K562 (cell line): ENCODE measurements around the gene ADCY6. TPM values are rescaled to one million over a fixed set of nuclear protein-coding genes. Genes with fewer than 3 reads are reported as not detected.

ENCODE experiments used
- ATAC-seq: fragments of 200-7000 bp; cut with Tn5 transposase; 3 replicates; pipeline ENCODE4 v1.9.1; 2020; ENCODE audit warnings: moderate library complexity
- BruUV-seq: library from RNA; stranded (reverse); fragments of 400-500 nt; replicated peaks from 2 replicates; lab custom pipeline; 2021; lab: Mats Ljungman, UMichigan
- CTCF ChIA-PET: fragments of 300-600 bp; formaldehyde crosslinking; extraction: SDS; loops from one replicate; lab custom pipeline; 2021; ENCODE audit warnings: low intra/inter-chr PET ratio; lab: Yijun Ruan, JAX
- POLR2A ChIA-PET: fragments of 300-600, 350-650 bp; sonication (Branson Sonifier 250); formaldehyde crosslinking; extraction: SDS; loops from one replicate; lab custom pipeline; 2021; ENCODE audit warnings: antibody characterized with exemption, inconsistent platforms; lab: Yijun Ruan, JAX
- DNase-seq, 4 experiments: peaks; one replicate each; pipeline versions ENCODE4 v3.0.0 to v3.0.0-alpha.2; 2011 to 2018; ENCODE audit warnings: low spot score in 3 of 4, mixed read lengths in 3 of 4; ENCODE audit errors: extremely low read depth in 1 of 4
- FAIRE-seq: peaks from 2 replicates; lab custom pipeline; 2011; peaks lifted over from hg19 to GRCh38; lab: Jason Lieb, UNC
- H2AFZ ChIP-seq: 2 replicates; pipeline ENCODE4 v1.6.0; 2011; ENCODE audit warnings: low read depth, low read length, control low read depth, inconsistent platforms
- H3K27ac ChIP-seq: fragments of 200-600 bp; 3 replicates; pipeline ENCODE4 v1.8.0; 2011; ENCODE audit warnings: low read depth, mild to moderate bottlenecking, control low read depth, inconsistent platforms, low read length, moderate library complexity, mixed read lengths; ENCODE audit errors: extremely low read depth
- H3K27me3 ChIP-seq, 2 experiments: fragments of 300-600 bp in 1 of 2; 2 replicates in 1 of 2; 3 replicates in 1 of 2; pipeline versions ENCODE4 v1.6.0 to v1.8.0; 2011; ENCODE audit warnings: inconsistent platforms in 2 of 2, low read length in 2 of 2, mild to moderate bottlenecking in 1 of 2, mixed read lengths in 1 of 2, moderate library complexity in 1 of 2; ENCODE audit not compliant: control insufficient read depth in 2 of 2, insufficient read depth in 2 of 2
- H3K36me3 ChIP-seq: fragments of 300-600 bp; 3 replicates; pipeline ENCODE4 v1.8.0; 2011; ENCODE audit warnings: mild to moderate bottlenecking, low read length, inconsistent platforms; ENCODE audit not compliant: control insufficient read depth, insufficient read depth
- H3K4me1 ChIP-seq, 2 experiments: fragments of 200-600 bp in 1 of 2; replicated peaks in 1 of 2; 2 replicates in 1 of 2; 3 replicates in 1 of 2; pipeline versions ENCODE4 v1.5.1 to v1.8.0; 2011; ENCODE audit warnings: inconsistent platforms in 2 of 2, low read length in 2 of 2, mild to moderate bottlenecking in 1 of 2, mixed read lengths in 1 of 2, moderate library complexity in 1 of 2; ENCODE audit not compliant: control insufficient read depth in 2 of 2, insufficient read depth in 2 of 2
- H3K4me2 ChIP-seq: 2 replicates; pipeline ENCODE4 v1.6.1; 2011; ENCODE audit warnings: low read length, control low read depth, inconsistent platforms, mixed read lengths; ENCODE audit not compliant: insufficient read depth
- H3K4me3 ChIP-seq: fragments of 200-600 bp; sonication (generic), shearing (Covaris generic); 2 replicates; pipeline ENCODE4 v1.5.1; 2016; ENCODE audit warnings: control low read depth, inconsistent platforms
- H3K79me2 ChIP-seq: fragments of 200-600 bp; 3 replicates; pipeline ENCODE4 v1.8.0; 2011; ENCODE audit warnings: low read length, inconsistent platforms; ENCODE audit not compliant: control insufficient read depth, insufficient read depth
- H3K9ac ChIP-seq, 2 experiments: 2 replicates each; pipeline versions ENCODE4 v1.6.0 to v1.6.1; 2011; ENCODE audit warnings: low read depth in 2 of 2, low read length in 2 of 2, control low read depth in 1 of 2, inconsistent platforms in 1 of 2, mild to moderate bottlenecking in 1 of 2, mixed read lengths in 1 of 2; ENCODE audit not compliant: insufficient read depth in 1 of 2
- H3K9me1 ChIP-seq: one replicate; pipeline ENCODE4 v1.6.0; 2011; ENCODE audit warnings: inconsistent platforms, mild to moderate bottlenecking, low read length, moderate library complexity; ENCODE audit not compliant: control insufficient read depth, insufficient read depth
- H3K9me3 ChIP-seq: replicated peaks from 2 replicates; pipeline ENCODE4 v1.5.1; 2011; ENCODE audit warnings: low read depth, low read length, inconsistent platforms; ENCODE audit not compliant: control insufficient read depth, insufficient read depth
- H4K20me1 ChIP-seq: replicated peaks from 2 replicates; pipeline ENCODE4 v1.6.1; 2011; ENCODE audit warnings: low read length, inconsistent platforms, mixed read lengths; ENCODE audit not compliant: control insufficient read depth, insufficient read depth
- CAMTA2 ChIP-seq: fragments of 250-450 bp; sonication (Bioruptor Pico); conservative IDR thresholded peaks from 2 replicates; pipeline ENCODE4 v1.5.1; 2022
- CBX2 ChIP-seq: fragments of 200-600 bp; sonication (generic); IDR thresholded peaks from one replicate; pipeline ENCODE4 v1.6.1; 2012; ENCODE audit warnings: mild to moderate bottlenecking, low read length, inconsistent platforms; ENCODE audit not compliant: insufficient read depth, poor library complexity, severe bottlenecking
- EP300 ChIP-seq: IDR thresholded peaks from 2 replicates; pipeline ENCODE4 v1.6.1; 2012; ENCODE audit warnings: low read length, improper control_type of control experiment
- FUS ChIP-seq: fragments of 200-400 bp; formaldehyde crosslinking; optimal IDR thresholded peaks from 2 replicates; pipeline ENCODE3; 2017; ENCODE audit warnings: low read depth, low read length
- HDGF ChIP-seq: fragments of 450-650 bp; IDR thresholded peaks from 2 replicates; pipeline ENCODE4 v1.6.1; 2016
- KAT8 ChIP-seq: fragments of 450-650 bp; IDR thresholded peaks from 2 replicates; pipeline ENCODE4 v1.6.1; 2016; ENCODE audit warnings: low read depth, mild to moderate bottlenecking
- PRMT5 ChIP-seq: sonication (generic); formaldehyde crosslinking; IDR thresholded peaks from 2 replicates; pipeline ENCODE4 v1.5.0; 2020; ENCODE audit warnings: missing genetic modification reagents
- SAFB ChIP-seq: fragments of 200-400 bp; formaldehyde crosslinking; IDR thresholded peaks from 2 replicates; pipeline ENCODE4 v1.6.1; 2017; ENCODE audit warnings: low read depth, low read length, borderline replicate concordance
- SIX5 ChIP-seq, 2 experiments: IDR thresholded peaks; 2 replicates each; pipeline ENCODE4 v1.6.1; 2011; ENCODE audit warnings: low read length in 2 of 2, borderline replicate concordance in 1 of 2, low read depth in 1 of 2, mild to moderate bottlenecking in 1 of 2, moderate library complexity in 1 of 2; ENCODE audit not compliant: insufficient read depth in 1 of 2
- TAL1 ChIP-seq: fragments of 450-650 bp; IDR thresholded peaks from 2 replicates; pipeline ENCODE4 v1.6.1; 2016; ENCODE audit warnings: mild to moderate bottlenecking
- ZC3H11A ChIP-seq: IDR thresholded peaks from 2 replicates; pipeline ENCODE4 v1.6.1; 2012; ENCODE audit warnings: low read depth, low read length, improper control_type of control experiment
- ZNF124 ChIP-seq: sonication (generic); formaldehyde crosslinking; IDR thresholded peaks from 2 replicates; pipeline ENCODE4 v1.8.1; 2022; ENCODE audit warnings: missing genetic modification reagents
- ZNF175 ChIP-seq: fragments of 200-800 bp; sonication (Bioruptor generic); IDR thresholded peaks from 2 replicates; pipeline ENCODE4 v1.6.1; 2016; ENCODE audit warnings: low read depth, mild to moderate bottlenecking, missing genetic modification characterization, missing compliant biosample characterization
- WGBS: fragments of 100-300 bp; shearing (Covaris generic); methylation state at CpG from one replicate; pipeline ENCODE4 v1.1.6; 2016; ENCODE audit warnings: low coverage, mixed read lengths; ENCODE audit not compliant: insufficient coverage; ENCODE audit errors: missing lambda C conversion rate; 5-methylcytosine and 5-hydroxymethylcytosine counted together
- in situ Hi-C: fragments of 300-500 bp; cut with MboI; formaldehyde crosslinking; loops from 4 replicates; pipeline ENCODE4 v1.15.0; 2018; ENCODE audit warnings: inconsistent platforms, mixed read lengths
- intact Hi-C: fragments of 100-400 bp; cut with micrococcal nuclease; formaldehyde crosslinking; loops from 2 replicates; pipeline ENCODE4 v1.14.2; 2022
- polyA plus RNA-seq, 8 experiments: library from polyadenylated mRNA; depleted of rRNA in 4 of 8; stranded (reverse) in 5 of 8; unstranded in 3 of 8; fragments of >200 nt; fragmentation: Nextera tagmentation in 2 of 8; fragmentation: Illumina TruSeq in 1 of 8; extraction: Ambion mirVana in 2 of 8; extraction: Trizol in 1 of 8; gene quantifications; 2 replicates each; pipeline versions ENCODE4 v1.2.1 to v1.2.3, GENCODE V29; 2011 to 2014; ENCODE audit warnings: inconsistent platforms in 1 of 8, missing spikeins in 1 of 8
- total RNA-seq, 7 experiments: library from RNA; depleted of rRNA in 6 of 7; stranded (reverse); fragments of >200 nt in 6 of 7; fragmentation: Illumina TruSeq in 2 of 7; extraction: Trizol in 2 of 7; gene quantifications; 2 replicates each; pipeline versions ENCODE4 v1.2.1 to v1.2.3, GENCODE V29; 2011 to 2021; ENCODE audit warnings: low replicate concordance in 1 of 7
- TF ChIP-seq, protein P1 (sequence below): fragments of 450-650 bp; IDR thresholded peaks from 2 replicates; pipeline ENCODE4 v1.6.1; 2016; ENCODE audit warnings: antibody characterized with exemption

Gene ADCY6
- total and polyA plus RNA-seq, 9 of the 15 experiments (the other 6 are each of a cell fraction or from before 2014, with no cell fraction given) = 0.01 to 1.0 (median 0.53) TPM

DNA sequence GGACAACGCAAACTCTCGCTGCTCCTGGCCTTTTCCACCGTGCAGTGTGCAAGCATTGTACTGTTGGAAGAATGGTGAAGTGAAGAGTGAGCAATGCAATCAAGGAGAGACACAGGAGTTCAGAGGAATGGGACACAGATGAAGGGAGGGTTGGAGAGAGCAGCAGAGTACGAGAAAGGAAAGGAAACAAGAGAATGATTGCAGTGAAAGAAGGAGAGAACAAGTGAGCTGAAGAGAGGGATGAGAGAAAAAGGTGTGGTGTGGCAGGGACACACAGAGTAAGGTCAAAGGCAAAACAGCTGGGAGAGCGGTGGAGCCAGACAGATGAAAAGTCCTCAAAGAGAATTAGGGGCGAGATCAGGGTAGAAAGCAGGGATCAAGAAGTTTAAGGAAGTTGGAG, 42.4 kb upstream of the ADCY6 start:
- peaks cover 77% of the 10 kb centered on the region for H3K36me3 ChIP-seq
- ATAC-seq = no peak

More for the DNA sequence above, 42.4 kb upstream of the ADCY6 start:
- intact Hi-C loops (no loop called here), in situ Hi-C loops (no loop called here)
- POLR2A ChIA-PET = interaction anchor here (0.6 to 3.2 kb wide), 6 partner anchors 9 to 160 kb away, joined by 3 to 9 read pairs (median 4); no protein-coding TSS in a partner anchor
- no peak overlapping the region for H3K4me3 ChIP-seq
- FAIRE-seq (no peak), DNase-seq (no peak)
- TF ChIP-seq HDGF = no peak
- TF ChIP-seq ZC3H11A = no peak
- no peak for TF ChIP-seq CBX2
- no peak for TF ChIP-seq ZNF124
- TF ChIP-seq TAL1 = no peak
- TF ChIP-seq KAT8 = no peak
- TF ChIP-seq CAMTA2 = no peak
- no peak for TF ChIP-seq PRMT5 (CRISPR knock-in tag)
- TF ChIP-seq SIX5 (IDR thresholded peaks at IDR 0.05; ENCODE audit: borderline replicate concordance in 1 of 2, insufficient read depth in 1 of 2, low read depth in 1 of 2, low read length in 2 of 2) = no peak
- TF ChIP-seq, protein P1, sequence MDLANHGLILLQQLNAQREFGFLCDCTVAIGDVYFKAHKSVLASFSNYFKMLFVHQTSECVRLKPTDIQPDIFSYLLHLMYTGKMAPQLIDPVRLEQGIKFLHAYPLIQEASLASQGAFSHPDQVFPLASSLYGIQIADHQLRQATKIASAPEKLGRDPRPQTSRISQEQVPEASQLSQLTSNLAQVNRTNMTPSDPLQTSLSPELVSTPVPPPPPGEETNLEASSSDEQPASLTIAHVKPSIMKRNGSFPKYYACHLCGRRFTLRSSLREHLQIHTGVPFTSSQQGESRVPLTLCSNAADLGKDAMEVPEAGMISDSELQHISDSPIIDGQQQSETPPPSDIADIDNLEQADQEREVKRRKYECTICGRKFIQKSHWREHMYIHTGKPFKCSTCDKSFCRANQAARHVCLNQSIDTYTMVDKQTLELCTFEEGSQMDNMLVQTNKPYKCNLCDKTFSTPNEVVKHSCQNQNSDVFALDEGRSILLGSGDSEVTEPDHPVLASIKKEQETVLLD = no peak
- no peak for TF ChIP-seq ZNF175 (CRISPR knock-in tag)
- TF ChIP-seq FUS = no peak
- TF ChIP-seq EP300 = no peak
- TF ChIP-seq SAFB = no peak
- no peak overlapping the region for H3K4me2 ChIP-seq
- 81% methylated on average over 6 of the region's 6 CpGs for WGBS
- no peaks in the 10 kb centered on the region for H3K9me3 ChIP-seq
- H3K9me1 ChIP-seq = peaks cover 3% of the 10 kb centered on the region
- peaks cover 0 to 8% of the 10 kb centered on the region in 2 experiments; a peak in 1 of 5 replicates for H3K4me1 ChIP-seq
- CTCF ChIA-PET = no interaction called here
- BruUV-seq = no TSS peak
- no peaks in the 10 kb centered on the region for H3K79me2 ChIP-seq
- H3K9ac ChIP-seq = no peak overlapping the region
- H3K27me3 ChIP-seq = no peaks in the 10 kb centered on the region; a peak in 1 of 5 replicates
- no peak overlapping the region for H2AFZ ChIP-seq
- H3K27ac ChIP-seq = no peak overlapping the region
- 0 out of 2 replicates have a peak, but pooled peaks cover 15% of the 10 kb centered on the region for H4K20me1 ChIP-seq
